Muscle layer of duodenum (tissue), 2 donors: ENCODE data around the gene KCTD16.

ENCODE experiments used
- H3K27ac ChIP-seq: one replicate; pipeline ENCODE4 v1.7.0; 2013; ENCODE audit warnings: mild to moderate bottlenecking, low read length
- H3K27me3 ChIP-seq: one replicate; pipeline ENCODE4 v1.7.0; 2013; ENCODE audit warnings: low read depth, mild to moderate bottlenecking, control low read depth, low read length
- H3K36me3 ChIP-seq, 2 donors: one replicate each; pipeline ENCODE4 v1.7.0; 2013; ENCODE audit warnings: low read length in 2 of 2, control low read depth in 1 of 2, mild to moderate bottlenecking in 1 of 2; ENCODE audit not compliant: insufficient read depth in 2 of 2, control insufficient read depth in 1 of 2
- H3K4me1 ChIP-seq, 2 donors: one replicate each; pipeline ENCODE4 v1.7.0; 2013; ENCODE audit warnings: low read length in 2 of 2, mild to moderate bottlenecking in 2 of 2, control low read depth in 1 of 2, moderate library complexity in 1 of 2; ENCODE audit not compliant: insufficient read depth in 2 of 2, control insufficient read depth in 1 of 2
- H3K4me3 ChIP-seq, 2 donors: one replicate each; pipeline ENCODE4 v1.7.0; 2013; ENCODE audit warnings: low read length in 2 of 2, low read depth in 1 of 2, mild to moderate bottlenecking in 1 of 2
- H3K9me3 ChIP-seq, 2 donors: one replicate each; pipeline ENCODE4 v1.7.0; 2013; ENCODE audit warnings: low read length in 2 of 2, control low read depth in 1 of 2, mild to moderate bottlenecking in 1 of 2; ENCODE audit not compliant: control insufficient read depth in 1 of 2
- donor health status: healthy.

Gene KCTD16

GRCh38 chr5:144297081-144297480 lies 126.4 kb downstream of the KCTD16 start:
- Histone ChIP-seq H3K4me3 (no peak overlapping the region), H3K9me3 (no peaks in the 10 kb centered on the region), H3K4me1 (no peaks in the 10 kb centered on the region), H3K36me3 (no peaks in the 10 kb centered on the region), H3K27ac (no peak overlapping the region), H3K27me3 (no peaks in the 10 kb centered on the region)

DNA sequence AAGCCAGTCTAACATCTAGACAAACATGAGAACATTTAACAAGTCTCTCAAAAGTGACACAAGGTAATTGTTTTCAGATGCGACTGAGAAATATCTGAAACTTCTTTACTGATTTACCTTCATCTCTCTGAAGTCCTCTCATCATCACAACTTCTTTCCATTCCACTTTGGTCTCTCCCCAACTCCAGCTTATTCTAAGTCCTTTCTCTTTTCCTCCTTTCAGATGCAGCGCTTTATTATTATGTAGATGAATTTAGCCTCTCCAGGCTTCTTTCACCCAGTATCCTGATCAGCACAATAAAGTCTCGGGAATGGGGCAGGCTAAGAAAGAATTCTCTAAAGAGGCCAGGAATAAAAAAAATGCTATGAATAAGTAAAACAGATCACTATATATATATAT lies 128.0 kb downstream of the KCTD16 start:
- H3K36me3 ChIP-seq = no peaks in the 10 kb centered on the region
- no peaks in the 10 kb centered on the region for H3K4me1 ChIP-seq
- H3K4me3 ChIP-seq = no peak overlapping the region
- no peak overlapping the region for H3K27ac ChIP-seq
- H3K27me3 ChIP-seq = no peaks in the 10 kb centered on the region
- no peaks in the 10 kb centered on the region for H3K9me3 ChIP-seq

DNA sequence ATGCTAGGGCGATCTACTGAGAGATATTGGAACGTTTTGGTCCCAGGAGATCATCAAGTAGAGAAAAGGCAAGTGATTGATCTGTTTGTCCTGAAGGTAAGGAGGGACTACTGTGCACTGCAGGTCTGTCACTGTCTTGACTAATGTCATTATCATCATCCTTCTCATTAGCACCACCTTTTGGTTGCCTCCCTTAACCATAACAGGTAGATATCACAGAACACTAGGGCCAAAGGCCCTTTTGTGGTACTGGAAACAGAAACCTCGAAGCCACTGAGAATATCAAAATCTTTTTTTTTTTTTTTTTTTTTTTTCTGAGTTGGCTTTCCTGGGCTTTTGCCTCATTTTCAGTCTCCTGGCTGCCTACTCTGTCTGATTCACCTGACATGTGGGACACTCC lies 134.0 kb downstream of the KCTD16 start:
- Histone ChIP-seq H3K4me3 (no peak overlapping the region), H3K4me1 (no peaks in the 10 kb centered on the region), H3K36me3 (no peaks in the 10 kb centered on the region), H3K9me3 (no peaks in the 10 kb centered on the region), H3K27ac (no peak overlapping the region), H3K27me3 (no peaks in the 10 kb centered on the region)

DNA sequence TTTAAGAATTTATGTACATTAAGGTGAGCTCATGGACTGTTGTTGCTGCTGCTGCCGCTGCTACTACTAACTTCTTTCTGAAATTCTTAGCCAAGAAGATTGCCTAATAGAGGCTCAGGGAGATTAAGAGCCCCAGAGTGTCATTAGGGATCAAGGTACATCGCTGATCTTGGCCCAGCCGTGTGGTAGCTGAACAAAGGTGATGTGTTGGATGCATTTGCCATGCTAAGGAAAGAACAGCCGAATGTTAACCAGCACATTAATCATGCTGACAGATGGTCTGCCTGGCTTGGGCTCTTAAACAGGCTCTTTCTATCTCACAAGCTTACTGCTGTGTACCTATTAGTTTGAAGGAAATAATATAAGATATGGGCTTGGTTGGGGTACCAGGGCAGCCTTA lies 137.1 kb downstream of the KCTD16 start:
- Histone ChIP-seq H3K4me1 (no peaks in the 10 kb centered on the region), H3K9me3 (no peaks in the 10 kb centered on the region), H3K36me3 (no peaks in the 10 kb centered on the region), H3K27ac (no peak overlapping the region), H3K4me3 (no peak overlapping the region), H3K27me3 (no peaks in the 10 kb centered on the region)

DNA sequence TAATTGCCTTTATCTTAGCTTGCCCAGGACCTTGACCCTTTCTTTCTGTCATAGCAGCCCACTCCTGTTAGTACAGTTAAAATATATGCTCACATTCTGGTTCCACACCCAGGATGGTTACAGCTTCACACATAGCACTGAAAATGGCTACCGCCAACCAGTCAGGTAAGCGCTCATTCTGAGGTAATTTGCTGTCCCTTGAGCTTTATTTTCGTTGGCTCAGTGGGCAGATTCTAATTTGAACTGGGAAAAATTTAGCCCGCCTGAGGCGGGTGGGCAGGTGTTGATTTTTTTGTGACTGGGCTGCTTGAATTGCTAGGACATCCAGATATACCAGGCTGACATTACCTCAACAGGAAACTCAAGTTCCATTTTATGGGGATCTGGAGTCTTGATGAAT lies 137.5 kb downstream of the KCTD16 start:
- no peaks in the 10 kb centered on the region for H3K9me3 ChIP-seq
- no peaks in the 10 kb centered on the region for H3K27me3 ChIP-seq
- no peak overlapping the region for H3K27ac ChIP-seq
- H3K36me3 ChIP-seq = no peaks in the 10 kb centered on the region
- H3K4me1 ChIP-seq = no peaks in the 10 kb centered on the region
- H3K4me3 ChIP-seq = no peak overlapping the region

- Histone ChIP-seq H3K27me3 (no peaks in the 10 kb centered on the region), H3K36me3 (no peaks in the 10 kb centered on the region), H3K4me1 (no peaks in the 10 kb centered on the region), H3K4me3 (no peak overlapping the region), H3K9me3 (no peaks in the 10 kb centered on the region), H3K27ac (no peak overlapping the region)
Observed at GRCh38 chr5:144308906-144309670, 138.4 kb downstream of the KCTD16 start.

GRCh38 chr5:144310621-144311020 lies 139.9 kb downstream of the KCTD16 start:
- Histone ChIP-seq H3K27me3 (no peaks in the 10 kb centered on the region), H3K27ac (no peak overlapping the region), H3K4me1 (no peaks in the 10 kb centered on the region), H3K36me3 (no peaks in the 10 kb centered on the region), H3K4me3 (no peak overlapping the region), H3K9me3 (no peaks in the 10 kb centered on the region)

- Histone ChIP-seq H3K4me1 (no peaks in the 10 kb centered on the region), H3K9me3 (no peaks in the 10 kb centered on the region), H3K36me3 (no peaks in the 10 kb centered on the region), H3K27ac (no peak overlapping the region), H3K27me3 (no peaks in the 10 kb centered on the region), H3K4me3 (no peak overlapping the region)
Observed at GRCh38 chr5:144313147-144313726, 142.6 kb downstream of the KCTD16 start.

DNA sequence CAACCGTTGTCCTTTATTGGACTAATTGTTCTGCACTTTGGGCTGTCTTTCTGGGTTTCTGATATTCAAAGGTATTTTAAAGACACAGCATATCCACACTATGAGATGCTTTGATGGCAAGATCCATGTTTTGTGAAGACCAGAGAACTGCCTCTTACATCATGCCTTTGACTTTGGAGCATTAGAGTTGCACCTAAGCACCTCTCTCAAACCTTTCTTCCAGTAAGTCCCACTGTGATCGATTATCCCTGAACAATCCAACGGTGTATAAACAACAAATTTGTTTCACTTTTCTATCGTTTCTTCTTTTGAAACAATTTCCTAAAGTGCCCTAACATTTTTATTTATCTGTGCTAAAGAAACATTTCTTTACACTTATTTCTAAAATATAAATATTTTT lies 144.4 kb downstream of the KCTD16 start:
- no peaks in the 10 kb centered on the region for H3K4me1 ChIP-seq
- no peaks in the 10 kb centered on the region for H3K27me3 ChIP-seq
- no peak overlapping the region for H3K4me3 ChIP-seq
- H3K9me3 ChIP-seq = no peaks in the 10 kb centered on the region
- no peak overlapping the region for H3K27ac ChIP-seq
- H3K36me3 ChIP-seq = no peaks in the 10 kb centered on the region

DNA sequence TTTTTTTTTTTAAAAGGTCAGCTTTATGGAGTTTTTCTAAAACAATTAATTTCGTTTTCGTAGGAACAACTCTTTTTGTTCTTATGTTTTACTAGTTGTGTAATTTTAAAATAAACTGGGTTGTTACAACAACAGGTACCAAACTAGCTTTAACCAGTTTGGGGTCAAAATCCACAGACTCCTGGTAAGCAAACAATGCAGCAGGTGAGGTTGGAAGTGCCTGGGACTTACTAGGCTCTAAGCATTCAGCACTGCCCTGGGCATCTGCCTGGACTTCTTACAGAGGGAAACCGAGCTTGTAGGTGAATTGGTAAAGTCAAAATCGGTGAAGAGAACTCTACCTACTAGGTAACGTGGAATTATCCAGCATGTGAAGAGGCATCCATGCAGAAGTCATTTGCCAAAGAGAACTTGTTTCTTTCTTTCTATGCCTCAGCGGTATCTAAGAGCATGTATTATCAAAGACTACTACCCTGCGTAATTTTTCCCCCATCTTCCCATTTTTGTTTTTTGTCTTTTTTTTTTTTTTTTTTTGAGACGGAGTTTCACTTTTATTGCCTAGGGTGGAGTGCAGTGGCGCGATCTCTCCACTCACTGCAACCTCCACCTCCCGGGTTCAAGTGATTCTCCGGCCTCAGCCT lies 145.4 kb downstream of the KCTD16 start:
- Histone ChIP-seq H3K27ac (no peak overlapping the region), H3K4me1 (no peaks in the 10 kb centered on the region), H3K27me3 (no peaks in the 10 kb centered on the region), H3K36me3 (no peaks in the 10 kb centered on the region), H3K9me3 (no peaks in the 10 kb centered on the region), H3K4me3 (no peak overlapping the region)

- no peak overlapping the region for H3K4me3 ChIP-seq
- no peaks in the 10 kb centered on the region for H3K9me3 ChIP-seq
- no peaks in the 10 kb centered on the region for H3K27me3 ChIP-seq
- H3K36me3 ChIP-seq = no peaks in the 10 kb centered on the region
- no peak overlapping the region for H3K27ac ChIP-seq
- no peaks in the 10 kb centered on the region for H3K4me1 ChIP-seq
Observed at GRCh38 chr5:144318011-144318410, 147.3 kb downstream of the KCTD16 start.
